Fibroblast of peridontal ligament (primary cell): ENCODE results near the gene CDKL5.
"Not testable (repeated sequence)": the region's sequence is repeated elsewhere in the genome, so short reads cannot be mapped to it uniquely, and the experiment has no call there.

Source experiments
- DNase-seq: peaks from one replicate; pipeline ENCODE4 v3.0.0-alpha.2; 2010; ENCODE audit errors: extremely low read depth

Gene CDKL5

GRCh38 chrX:18425199-18426003 is at the start of gene CDKL5:
Gene CDKL5, plus strand, starts transcription at chrX:18425608. Its CDS starts 81,489 bp downstream, at chrX:18507097.
- peak; percentile 93 for DNase-seq

- DNase-seq: peak; percentile 32
Measured at GRCh38 chrX:18377796-18378195, 47.6 kb upstream of the CDKL5 start.

- DNase-seq: no peak
Measured at GRCh38 chrX:18389966-18390365, 35.4 kb upstream of the CDKL5 start.

GRCh38 chrX:18390941-18391538 is 34.4 kb upstream of the CDKL5 start:
- DNase-seq: peak; percentile 76

GRCh38 chrX:18394477-18394876 is 30.9 kb upstream of the CDKL5 start:
- DNase-seq: no peak

GRCh38 chrX:18401848-18402213 is 23.6 kb upstream of the CDKL5 start:
- DNase-seq: no peak

GRCh38 chrX:18406531-18407266 is 18.7 kb upstream of the CDKL5 start:
- DNase-seq: peak; percentile 43

GRCh38 chrX:18410038-18410437 is 15.4 kb upstream of the CDKL5 start:
- DNase-seq: peak; percentile 57

GRCh38 chrX:18415386-18415785 is 10.0 kb upstream of the CDKL5 start:
- peak; percentile 33 for DNase-seq

GRCh38 chrX:18422325-18422724 is 3.1 kb upstream of the CDKL5 start:
- DNase-seq: peak; percentile 94

GRCh38 chrX:18422886-18423285 is 2.5 kb upstream of the CDKL5 start:
- peak; percentile 71 for DNase-seq

- peak; percentile 38 for DNase-seq
Measured at GRCh38 chrX:18424482-18425198, 768 bp upstream of the CDKL5 start.

GRCh38 chrX:18426004-18426320 is 554 bp downstream of the CDKL5 start:
- DNase-seq: no peak

- DNase-seq: peak; percentile 12
Measured at GRCh38 chrX:18428006-18428405, 2.6 kb downstream of the CDKL5 start.

- not testable (repeated sequence) for DNase-seq
Measured at GRCh38 chrX:18433288-18433687, 7.9 kb downstream of the CDKL5 start.

- DNase-seq: no peak
Measured at GRCh38 chrX:18434896-18435295, 9.5 kb downstream of the CDKL5 start.

- no peak for DNase-seq
Measured at GRCh38 chrX:18436017-18436416, 10.6 kb downstream of the CDKL5 start.

- DNase-seq: no peak
Measured at GRCh38 chrX:18440835-18441234, 15.4 kb downstream of the CDKL5 start.

- DNase-seq: no peak
Measured at GRCh38 chrX:18441780-18442367, 16.5 kb downstream of the CDKL5 start.

GRCh38 chrX:18448416-18448815 is 23.0 kb downstream of the CDKL5 start:
- peak; percentile 17 for DNase-seq

GRCh38 chrX:18449236-18449635 is 23.8 kb downstream of the CDKL5 start:
- DNase-seq: no peak

- DNase-seq: no peak
Measured at GRCh38 chrX:18455384-18455783, 30.0 kb downstream of the CDKL5 start.
